Panc1 (cell line): ENCODE results near the gene CARHSP1. TPM values are rescaled to one million over a fixed set of nuclear protein-coding genes. Genes with fewer than 3 reads are reported as not detected.

Source experiments
- ATAC-seq: fragments of 200-7000 bp; cut with Tn5 transposase; 2 replicates; pipeline ENCODE4 v1.9.1; 2020; ENCODE audit warnings: mild to moderate bottlenecking, moderate library complexity
- BruUV-seq: library from RNA; stranded (reverse); fragments of 400-500 nt; replicated peaks from 2 replicates; lab custom pipeline; 2021; lab: Mats Ljungman, UMichigan
- CTCF ChIA-PET: fragments of 300-600 bp; sonication (Branson Sonifier 250); formaldehyde crosslinking; loops from one replicate; lab custom pipeline; 2022; ENCODE audit warnings: antibody characterized with exemption; lab: Charles Lee
- POLR2A ChIA-PET: fragments of 300-600 bp; sonication (Branson Sonifier 250); formaldehyde crosslinking; loops from one replicate; lab custom pipeline; 2022; ENCODE audit warnings: antibody characterized with exemption; lab: Charles Lee
- DNase-seq: peaks from one replicate; pipeline ENCODE4 v3.0.0-alpha.2; 2010; ENCODE audit warnings: low read depth, low spot score
- H3K27ac ChIP-seq: 2 replicates; pipeline ENCODE4 v1.5.1; 2011; ENCODE audit warnings: mild to moderate bottlenecking, low read length, inconsistent platforms
- H3K27me3 ChIP-seq: fragments of 200-500 bp; sonication (Bioruptor generic); 2 replicates; pipeline ENCODE4 v1.6.0; 2014; ENCODE audit warnings: low read length, inconsistent platforms; ENCODE audit not compliant: control insufficient read depth, insufficient read depth
- H3K36me3 ChIP-seq: fragments of 200-500 bp; sonication (Bioruptor generic); 2 replicates; pipeline ENCODE4 v1.5.1; 2014; ENCODE audit warnings: inconsistent platforms, mild to moderate bottlenecking, low read length, moderate library complexity; ENCODE audit not compliant: control insufficient read depth, insufficient read depth
- H3K4me1 ChIP-seq: 2 replicates; pipeline ENCODE4 v1.5.1; 2011; ENCODE audit warnings: inconsistent platforms, mild to moderate bottlenecking, low read length, moderate library complexity; ENCODE audit not compliant: control insufficient read depth, insufficient read depth
- H3K4me3 ChIP-seq, 2 experiments: 2 replicates each; pipeline ENCODE4 v1.5.1; 2011 to 2012; ENCODE audit warnings: low read depth in 2 of 2, low read length in 2 of 2, mild to moderate bottlenecking in 2 of 2, inconsistent platforms in 1 of 2, moderate library complexity in 1 of 2
- H3K9me3 ChIP-seq: fragments of 200-500 bp; sonication (Bioruptor generic); 2 replicates; pipeline ENCODE4 v1.5.1; 2014; ENCODE audit warnings: low read depth, mild to moderate bottlenecking, inconsistent platforms, low read length, moderate library complexity; ENCODE audit not compliant: control insufficient read depth, insufficient read depth
- POLR2AphosphoS5 ChIP-seq: IDR thresholded peaks from 2 replicates; pipeline ENCODE4 v1.6.1; 2012; ENCODE audit warnings: mild to moderate bottlenecking, low read depth, low read length, moderate library complexity
- REST ChIP-seq, 2 experiments: IDR thresholded peaks; 2 replicates each; pipeline ENCODE4 v1.6.1; 2011 to 2012; ENCODE audit warnings: low read depth in 2 of 2, control low read depth in 1 of 2, low read length in 1 of 2, mild to moderate bottlenecking in 1 of 2, moderate library complexity in 1 of 2; ENCODE audit not compliant: insufficient read depth in 1 of 2
- SIN3A ChIP-seq: IDR thresholded peaks from 2 replicates; pipeline ENCODE4 v1.6.1; 2012; ENCODE audit warnings: low read depth, mild to moderate bottlenecking, low read length, moderate library complexity, borderline replicate concordance; ENCODE audit not compliant: insufficient read depth
- TCF7L2 ChIP-seq: IDR thresholded peaks from 2 replicates; pipeline ENCODE4 v1.6.1; 2011; ENCODE audit warnings: mild to moderate bottlenecking, low read depth, low read length, inconsistent platforms
- in situ Hi-C: cut with HindIII; loops from 2 replicates; pipeline ENCODE4 v1.10.0; 2016; ENCODE audit warnings: low sequenced_read_pairs, low pct_unique_long_range_greater_than_20kb
- intact Hi-C: fragments of 100-400 bp; cut with micrococcal nuclease; formaldehyde crosslinking; loops from one replicate; pipeline ENCODE4 v1.10.0; 2022; ENCODE audit not compliant: unreplicated experiment
- total RNA-seq: library from RNA; stranded (reverse); gene quantifications from one replicate; pipeline ENCODE4 v1.2.1, GENCODE V29; 2021; ENCODE audit not compliant: unreplicated experiment
- TF ChIP-seq, protein P1 (sequence below): fragments of 450-650 bp; IDR thresholded peaks from 2 replicates; pipeline ENCODE4 v1.5.1; 2017; ENCODE audit warnings: mild to moderate bottlenecking

CARHSP1 gene
- total RNA-seq, 1 experiment from 2014 or later, result 158 TPM

DNA sequence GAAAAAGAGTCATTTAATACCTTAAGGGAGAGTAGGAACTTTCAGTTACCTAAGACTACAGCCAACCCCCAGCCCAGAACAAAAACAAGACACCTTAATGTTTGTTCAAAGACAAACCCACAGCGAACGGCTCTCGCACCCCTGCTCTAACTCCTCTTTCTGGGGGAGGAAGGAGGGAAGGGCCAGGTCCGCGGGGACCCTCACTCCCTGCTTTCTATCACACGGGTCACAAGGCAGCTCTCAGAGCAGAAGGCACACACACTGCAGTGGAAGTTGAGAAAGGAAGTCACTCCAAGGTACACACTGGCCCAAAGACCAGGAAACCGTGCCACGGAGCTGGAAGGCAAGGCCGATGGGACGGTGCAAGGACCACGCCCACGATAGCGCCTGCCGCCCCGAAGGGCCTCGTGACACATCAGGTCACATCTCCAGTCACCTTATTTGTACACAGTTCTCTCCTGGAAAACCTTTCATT is 23.3 kb upstream of the CARHSP1 start:
- no TSS peak for BruUV-seq
- Histone ChIP-seq H3K27ac (no peak overlapping the region), H3K9me3 (no peaks in the 10 kb centered on the region), H3K27me3 (no peaks in the 10 kb centered on the region), H3K36me3 (peaks cover 14% of the 10 kb centered on the region), H3K4me1 (no peaks in the 10 kb centered on the region), H3K4me3 (no peak overlapping the region)
- in situ Hi-C loops, result no loop called here
- ChIA-PET CTCF (no interaction called here), POLR2A (no interaction called here)
- intact Hi-C loops, result no loop called here
- DNase-seq (no peak), ATAC-seq (no peak)
- TF ChIP-seq REST (IDR thresholded peaks at IDR 0.05; ENCODE audit: insufficient read depth in 1 of 2, low read depth in 2 of 2, low read length in 1 of 2), result no peak
- no peak for TF ChIP-seq SIN3A
- TF ChIP-seq, protein P1, sequence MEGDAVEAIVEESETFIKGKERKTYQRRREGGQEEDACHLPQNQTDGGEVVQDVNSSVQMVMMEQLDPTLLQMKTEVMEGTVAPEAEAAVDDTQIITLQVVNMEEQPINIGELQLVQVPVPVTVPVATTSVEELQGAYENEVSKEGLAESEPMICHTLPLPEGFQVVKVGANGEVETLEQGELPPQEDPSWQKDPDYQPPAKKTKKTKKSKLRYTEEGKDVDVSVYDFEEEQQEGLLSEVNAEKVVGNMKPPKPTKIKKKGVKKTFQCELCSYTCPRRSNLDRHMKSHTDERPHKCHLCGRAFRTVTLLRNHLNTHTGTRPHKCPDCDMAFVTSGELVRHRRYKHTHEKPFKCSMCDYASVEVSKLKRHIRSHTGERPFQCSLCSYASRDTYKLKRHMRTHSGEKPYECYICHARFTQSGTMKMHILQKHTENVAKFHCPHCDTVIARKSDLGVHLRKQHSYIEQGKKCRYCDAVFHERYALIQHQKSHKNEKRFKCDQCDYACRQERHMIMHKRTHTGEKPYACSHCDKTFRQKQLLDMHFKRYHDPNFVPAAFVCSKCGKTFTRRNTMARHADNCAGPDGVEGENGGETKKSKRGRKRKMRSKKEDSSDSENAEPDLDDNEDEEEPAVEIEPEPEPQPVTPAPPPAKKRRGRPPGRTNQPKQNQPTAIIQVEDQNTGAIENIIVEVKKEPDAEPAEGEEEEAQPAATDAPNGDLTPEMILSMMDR, result no peak
- TF ChIP-seq TCF7L2, result no peak
- no peak for TF ChIP-seq POLR2AphosphoS5

DNA sequence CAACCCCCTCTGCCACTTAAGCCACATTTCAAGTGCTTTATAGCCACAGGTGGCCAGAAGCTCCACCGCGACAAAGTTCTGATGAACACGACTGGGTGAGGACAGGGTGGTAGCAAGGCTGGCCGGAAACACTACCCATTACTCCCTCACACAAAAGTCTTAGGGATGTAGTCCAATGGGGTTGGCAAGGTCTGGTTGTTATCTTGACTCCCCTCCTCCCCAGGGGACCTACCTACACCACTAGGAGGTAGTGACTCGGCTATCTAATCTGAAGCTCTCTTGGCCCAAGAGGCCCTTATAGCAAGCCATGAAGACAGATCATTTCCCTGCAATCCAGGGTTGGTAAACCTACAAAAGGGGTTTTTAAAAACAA is 21.7 kb upstream of the CARHSP1 start:
- H3K27ac ChIP-seq, result no peak overlapping the region
- TF ChIP-seq SIN3A (no peak), POLR2AphosphoS5 (no peak), TCF7L2 (no peak), REST (IDR thresholded peaks at IDR 0.05; ENCODE audit: insufficient read depth in 1 of 2, low read depth in 2 of 2, low read length in 1 of 2) (no peak)
- TF ChIP-seq, protein P1, result no peak
- DNase-seq (no peak), ATAC-seq (no peak)
- CTCF ChIA-PET, result no interaction called here
- no peaks in the 10 kb centered on the region for H3K9me3 ChIP-seq
- intact Hi-C loops, result no loop called here
- H3K4me3 ChIP-seq, result no peak overlapping the region
- no peaks in the 10 kb centered on the region for H3K27me3 ChIP-seq
- in situ Hi-C loops, result no loop called here
- BruUV-seq, result no TSS peak
- POLR2A ChIA-PET, result no interaction called here
- peaks cover 4% of the 10 kb centered on the region; the same call in 1 of the 2 replicates for H3K4me1 ChIP-seq
- peaks cover 9% of the 10 kb centered on the region for H3K36me3 ChIP-seq
